Endothelial cell of umbilical vein (primary cell): ENCODE data around the gene NOXA1.

Source experiments
- EZH2 ChIP-seq: IDR thresholded peaks from 2 replicates; pipeline ENCODE4 v1.6.1; 2012; ENCODE audit warnings: borderline replicate concordance, low read depth, mild to moderate bottlenecking, moderate library complexity, low read length, inconsistent platforms; ENCODE audit not compliant: severe bottlenecking
- MYC ChIP-seq: IDR thresholded peaks from one replicate; pipeline ENCODE4 v1.6.1; 2011; ENCODE audit warnings: mild to moderate bottlenecking, low read depth, low read length
- POLR2A ChIP-seq: IDR thresholded peaks from 2 replicates; pipeline ENCODE4 v1.6.1; 2012; ENCODE audit warnings: low read depth, mild to moderate bottlenecking, control low read depth, low read length
- TF ChIP-seq, protein P1 (sequence below), 2 donors: IDR thresholded peaks; 1 replicate in 1 of 2; 2 replicates in 1 of 2; pipeline ENCODE4 v1.5.1; 2011; ENCODE audit warnings: low read length in 2 of 2, mild to moderate bottlenecking in 2 of 2, moderate library complexity in 2 of 2, control low read depth in 1 of 2, inconsistent platforms in 1 of 2, low read depth in 1 of 2; ENCODE audit not compliant: insufficient read depth in 1 of 2; ENCODE audit errors: extremely low read depth in 1 of 2
- TF ChIP-seq, protein P2 (sequence below): IDR thresholded peaks from 2 replicates; pipeline ENCODE4 v1.6.1; 2011; ENCODE audit not compliant: insufficient read depth, insufficient read length

GRCh38 chr9:137389428-137389746, 33.8 kb upstream of the NOXA1 start:
- TF ChIP-seq, protein P1, sequence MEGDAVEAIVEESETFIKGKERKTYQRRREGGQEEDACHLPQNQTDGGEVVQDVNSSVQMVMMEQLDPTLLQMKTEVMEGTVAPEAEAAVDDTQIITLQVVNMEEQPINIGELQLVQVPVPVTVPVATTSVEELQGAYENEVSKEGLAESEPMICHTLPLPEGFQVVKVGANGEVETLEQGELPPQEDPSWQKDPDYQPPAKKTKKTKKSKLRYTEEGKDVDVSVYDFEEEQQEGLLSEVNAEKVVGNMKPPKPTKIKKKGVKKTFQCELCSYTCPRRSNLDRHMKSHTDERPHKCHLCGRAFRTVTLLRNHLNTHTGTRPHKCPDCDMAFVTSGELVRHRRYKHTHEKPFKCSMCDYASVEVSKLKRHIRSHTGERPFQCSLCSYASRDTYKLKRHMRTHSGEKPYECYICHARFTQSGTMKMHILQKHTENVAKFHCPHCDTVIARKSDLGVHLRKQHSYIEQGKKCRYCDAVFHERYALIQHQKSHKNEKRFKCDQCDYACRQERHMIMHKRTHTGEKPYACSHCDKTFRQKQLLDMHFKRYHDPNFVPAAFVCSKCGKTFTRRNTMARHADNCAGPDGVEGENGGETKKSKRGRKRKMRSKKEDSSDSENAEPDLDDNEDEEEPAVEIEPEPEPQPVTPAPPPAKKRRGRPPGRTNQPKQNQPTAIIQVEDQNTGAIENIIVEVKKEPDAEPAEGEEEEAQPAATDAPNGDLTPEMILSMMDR (IDR thresholded peaks at IDR 0.05; ENCODE audit: extremely low read depth in 1 of 2, insufficient read depth in 1 of 2, low read depth in 1 of 2, low read length in 2 of 2), result no peak
- TF ChIP-seq POLR2A (no peak), MYC (no peak), EZH2 (no peak)
- TF ChIP-seq, protein P2, sequence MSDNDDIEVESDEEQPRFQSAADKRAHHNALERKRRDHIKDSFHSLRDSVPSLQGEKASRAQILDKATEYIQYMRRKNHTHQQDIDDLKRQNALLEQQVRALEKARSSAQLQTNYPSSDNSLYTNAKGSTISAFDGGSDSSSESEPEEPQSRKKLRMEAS, result no peak
